A549 (cell line): ENCODE results near the gene PROX1.

Source experiments
- BHLHE40 ChIP-seq: IDR thresholded peaks from 2 replicates; pipeline ENCODE4 v1.6.1; 2012; ENCODE audit warnings: low read depth, low read length, inconsistent platforms
- CBX2 ChIP-seq: fragments of 200-600 bp; sonication (generic); IDR thresholded peaks from 2 replicates; pipeline ENCODE4 v1.6.1; 2016; ENCODE audit warnings: low read depth, mild to moderate bottlenecking, borderline replicate concordance
- EP300 ChIP-seq, 2 experiments: fragments of >200 bp; sonication (Bioruptor Twin); formaldehyde crosslinking; IDR thresholded peaks; 2 replicates in 1 of 2; 3 replicates in 1 of 2; pipeline ENCODE4 v1.6.1; 2016 to 2017
- ESRRA ChIP-seq: fragments of 150-350 bp; IDR thresholded peaks from 2 replicates; pipeline ENCODE4 v1.6.1; 2014; ENCODE audit warnings: mild to moderate bottlenecking, low read length, borderline replicate concordance
- MYC ChIP-seq: IDR thresholded peaks from 2 replicates; pipeline ENCODE4 v1.6.1; 2012; ENCODE audit warnings: mild to moderate bottlenecking, inconsistent platforms, low read length, improper control_type of control experiment, borderline replicate concordance
- PHF8 ChIP-seq: fragments of 200-600 bp; sonication (generic); IDR thresholded peaks from 2 replicates; pipeline ENCODE4 v1.6.1; 2016; ENCODE audit warnings: low read depth, mild to moderate bottlenecking, antibody characterized with exemption, moderate library complexity, borderline replicate concordance
- RARB ChIP-seq: fragments of 250-450 bp; sonication (Bioruptor Pico); IDR thresholded peaks from 2 replicates; pipeline ENCODE4 v1.8.0; 2021; ENCODE audit warnings: mild to moderate bottlenecking, moderate library complexity
- RFX5 ChIP-seq: fragments of 450-650 bp; IDR thresholded peaks from 2 replicates; pipeline ENCODE4 v1.7.1; 2014; ENCODE audit warnings: antibody characterized with exemption, mild to moderate bottlenecking, moderate library complexity
- SMC3 ChIP-seq: fragments of >200 bp; sonication (Bioruptor Twin); formaldehyde crosslinking; IDR thresholded peaks from 3 replicates; pipeline ENCODE4 v1.6.1; 2018; ENCODE audit warnings: inconsistent platforms
- TF ChIP-seq, protein P1 (sequence below): fragments of >200 bp; sonication (Bioruptor Twin); formaldehyde crosslinking; IDR thresholded peaks from 3 replicates; pipeline ENCODE4 v1.5.1; 2016
- TF ChIP-seq, protein P2 (sequence below): fragments of 150-350 bp; IDR thresholded peaks from 2 replicates; pipeline ENCODE4 v1.6.1; 2014; ENCODE audit warnings: low read depth, mild to moderate bottlenecking, low read length
- TF ChIP-seq, protein P3 (sequence below): fragments of >200 bp; sonication (Bioruptor Twin); formaldehyde crosslinking; IDR thresholded peaks from 2 replicates; pipeline ENCODE4 v1.6.1; 2016
- TF ChIP-seq, protein P4 (sequence below): IDR thresholded peaks from 2 replicates; pipeline ENCODE4 v1.6.1; 2012
- TF ChIP-seq, protein P5 (sequence below): fragments of 450-650 bp; IDR thresholded peaks from 2 replicates; pipeline ENCODE4 v1.6.1; 2014; ENCODE audit warnings: antibody characterized with exemption

DNA sequence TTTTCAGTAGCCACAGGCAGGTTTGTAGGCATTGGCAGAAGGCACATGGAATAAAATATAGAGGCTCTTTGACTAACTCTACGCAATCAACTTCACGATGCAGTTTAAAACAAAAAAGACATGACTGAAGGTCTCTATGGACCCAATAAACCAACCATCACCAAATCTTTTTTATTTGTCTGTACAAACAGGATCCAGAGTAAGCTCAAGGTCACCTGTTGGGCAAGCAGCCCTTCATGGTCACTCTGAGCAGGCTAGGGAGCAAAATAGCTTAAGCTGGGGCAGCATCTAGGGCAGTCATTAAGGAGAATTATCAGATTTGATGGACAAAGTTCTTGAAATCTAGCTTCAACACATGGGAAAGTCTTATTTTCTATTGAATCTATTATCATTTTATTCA is 26.8 kb upstream of the PROX1 start:
- TF ChIP-seq, protein P1, sequence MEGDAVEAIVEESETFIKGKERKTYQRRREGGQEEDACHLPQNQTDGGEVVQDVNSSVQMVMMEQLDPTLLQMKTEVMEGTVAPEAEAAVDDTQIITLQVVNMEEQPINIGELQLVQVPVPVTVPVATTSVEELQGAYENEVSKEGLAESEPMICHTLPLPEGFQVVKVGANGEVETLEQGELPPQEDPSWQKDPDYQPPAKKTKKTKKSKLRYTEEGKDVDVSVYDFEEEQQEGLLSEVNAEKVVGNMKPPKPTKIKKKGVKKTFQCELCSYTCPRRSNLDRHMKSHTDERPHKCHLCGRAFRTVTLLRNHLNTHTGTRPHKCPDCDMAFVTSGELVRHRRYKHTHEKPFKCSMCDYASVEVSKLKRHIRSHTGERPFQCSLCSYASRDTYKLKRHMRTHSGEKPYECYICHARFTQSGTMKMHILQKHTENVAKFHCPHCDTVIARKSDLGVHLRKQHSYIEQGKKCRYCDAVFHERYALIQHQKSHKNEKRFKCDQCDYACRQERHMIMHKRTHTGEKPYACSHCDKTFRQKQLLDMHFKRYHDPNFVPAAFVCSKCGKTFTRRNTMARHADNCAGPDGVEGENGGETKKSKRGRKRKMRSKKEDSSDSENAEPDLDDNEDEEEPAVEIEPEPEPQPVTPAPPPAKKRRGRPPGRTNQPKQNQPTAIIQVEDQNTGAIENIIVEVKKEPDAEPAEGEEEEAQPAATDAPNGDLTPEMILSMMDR: no peak
- TF ChIP-seq, protein P2, sequence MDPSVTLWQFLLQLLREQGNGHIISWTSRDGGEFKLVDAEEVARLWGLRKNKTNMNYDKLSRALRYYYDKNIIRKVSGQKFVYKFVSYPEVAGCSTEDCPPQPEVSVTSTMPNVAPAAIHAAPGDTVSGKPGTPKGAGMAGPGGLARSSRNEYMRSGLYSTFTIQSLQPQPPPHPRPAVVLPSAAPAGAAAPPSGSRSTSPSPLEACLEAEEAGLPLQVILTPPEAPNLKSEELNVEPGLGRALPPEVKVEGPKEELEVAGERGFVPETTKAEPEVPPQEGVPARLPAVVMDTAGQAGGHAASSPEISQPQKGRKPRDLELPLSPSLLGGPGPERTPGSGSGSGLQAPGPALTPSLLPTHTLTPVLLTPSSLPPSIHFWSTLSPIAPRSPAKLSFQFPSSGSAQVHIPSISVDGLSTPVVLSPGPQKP: no peak
- TF ChIP-seq, protein P3, sequence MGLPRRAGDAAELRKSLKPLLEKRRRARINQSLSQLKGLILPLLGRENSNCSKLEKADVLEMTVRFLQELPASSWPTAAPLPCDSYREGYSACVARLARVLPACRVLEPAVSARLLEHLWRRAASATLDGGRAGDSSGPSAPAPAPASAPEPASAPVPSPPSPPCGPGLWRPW: no peak
- no peak for TF ChIP-seq CBX2
- TF ChIP-seq, protein P4, sequence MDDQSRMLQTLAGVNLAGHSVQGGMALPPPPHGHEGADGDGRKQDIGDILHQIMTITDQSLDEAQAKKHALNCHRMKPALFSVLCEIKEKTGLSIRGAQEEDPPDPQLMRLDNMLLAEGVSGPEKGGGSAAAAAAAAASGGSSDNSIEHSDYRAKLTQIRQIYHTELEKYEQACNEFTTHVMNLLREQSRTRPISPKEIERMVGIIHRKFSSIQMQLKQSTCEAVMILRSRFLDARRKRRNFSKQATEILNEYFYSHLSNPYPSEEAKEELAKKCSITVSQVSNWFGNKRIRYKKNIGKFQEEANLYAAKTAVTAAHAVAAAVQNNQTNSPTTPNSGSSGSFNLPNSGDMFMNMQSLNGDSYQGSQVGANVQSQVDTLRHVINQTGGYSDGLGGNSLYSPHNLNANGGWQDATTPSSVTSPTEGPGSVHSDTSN: no peak
- no peak for TF ChIP-seq MYC
- no peak for TF ChIP-seq ESRRA
- no peak for TF ChIP-seq BHLHE40
- TF ChIP-seq, protein P5, sequence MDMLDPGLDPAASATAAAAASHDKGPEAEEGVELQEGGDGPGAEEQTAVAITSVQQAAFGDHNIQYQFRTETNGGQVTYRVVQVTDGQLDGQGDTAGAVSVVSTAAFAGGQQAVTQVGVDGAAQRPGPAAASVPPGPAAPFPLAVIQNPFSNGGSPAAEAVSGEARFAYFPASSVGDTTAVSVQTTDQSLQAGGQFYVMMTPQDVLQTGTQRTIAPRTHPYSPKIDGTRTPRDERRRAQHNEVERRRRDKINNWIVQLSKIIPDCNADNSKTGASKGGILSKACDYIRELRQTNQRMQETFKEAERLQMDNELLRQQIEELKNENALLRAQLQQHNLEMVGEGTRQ: no peak
- TF ChIP-seq EP300 (IDR thresholded peaks at IDR 0.05): no peak
- TF ChIP-seq RARB (CRISPR knock-in tag): no peak
- no peak for TF ChIP-seq PHF8
- no peak for TF ChIP-seq SMC3
- no peak for TF ChIP-seq RFX5
